AG08396 (cell line): Measurements from ENCODE around the gene C12orf54.
"Not testable (repeated sequence)": the region's sequence is repeated elsewhere in the genome, so short reads cannot be mapped to it uniquely, and the experiment has no call there.

ENCODE experiments used
- DNase-seq: peaks from one replicate; pipeline ENCODE4 v3.0.0; 2012; ENCODE audit warnings: low spot score, mixed read lengths

C12orf54 gene

GRCh38 chr12:48482198-48482597 lies at the start of gene C12orf54:
TSS of gene C12orf54 (plus strand) at chr12:48482498. CDS start at chr12:48483297, 799 bp downstream.
- DNase-seq = no peak

- not testable (repeated sequence) for DNase-seq
These were observed 48.3 kb upstream of the C12orf54 start for GRCh38 chr12:48434016-48434415.

- DNase-seq = no peak
These were observed 41.2 kb upstream of the C12orf54 start for GRCh38 chr12:48441069-48441468.

GRCh38 chr12:48442179-48442847 lies 40.0 kb upstream of the C12orf54 start:
- no peak for DNase-seq

- no peak for DNase-seq
These were observed 36.8 kb upstream of the C12orf54 start for GRCh38 chr12:48445538-48445937.

- DNase-seq = no peak
These were observed 36.0 kb upstream of the C12orf54 start for GRCh38 chr12:48446161-48446776.

- DNase-seq = no peak
These were observed 34.5 kb upstream of the C12orf54 start for GRCh38 chr12:48447755-48448154.

- DNase-seq = no peak
These were observed 30.9 kb upstream of the C12orf54 start for GRCh38 chr12:48451372-48451771.

GRCh38 chr12:48452961-48453360 lies 29.3 kb upstream of the C12orf54 start:
- not testable (repeated sequence) for DNase-seq

- DNase-seq = no peak
These were observed 27.6 kb upstream of the C12orf54 start for GRCh38 chr12:48454667-48455066.

GRCh38 chr12:48455116-48455515 lies 27.2 kb upstream of the C12orf54 start:
- DNase-seq = no peak

GRCh38 chr12:48459259-48459658 lies 23.0 kb upstream of the C12orf54 start:
- DNase-seq = no peak

- DNase-seq = not testable (repeated sequence)
These were observed 13.3 kb upstream of the C12orf54 start for GRCh38 chr12:48469027-48469426.

GRCh38 chr12:48472259-48472658 lies 10.0 kb upstream of the C12orf54 start, which contains the start of gene ANP32D:
TSS of gene ANP32D (plus strand) at chr12:48472559. CDS start at chr12:48472665, 106 bp downstream.
- DNase-seq = no peak

- DNase-seq = no peak
These were observed 9.2 kb upstream of the C12orf54 start for GRCh38 chr12:48473061-48473460.

- not testable (repeated sequence) for DNase-seq
These were observed 7.8 kb upstream of the C12orf54 start for GRCh38 chr12:48474497-48474896.

- no peak for DNase-seq
These were observed 632 bp downstream of the C12orf54 start for GRCh38 chr12:48482930-48483329.

- DNase-seq = no peak
These were observed 4.0 kb downstream of the C12orf54 start for GRCh38 chr12:48486261-48486660.

- DNase-seq = no peak
These were observed 4.4 kb downstream of the C12orf54 start for GRCh38 chr12:48486679-48487078.

GRCh38 chr12:48489012-48489411 lies 6.7 kb downstream of the C12orf54 start:
- DNase-seq = no peak

GRCh38 chr12:48489456-48489855 lies 7.2 kb downstream of the C12orf54 start:
- not testable (repeated sequence) for DNase-seq

- DNase-seq = not testable (repeated sequence)
These were observed 18.0 kb downstream of the C12orf54 start for GRCh38 chr12:48500281-48500680.

- not testable (repeated sequence) for DNase-seq
These were observed 24.5 kb downstream of the C12orf54 start for GRCh38 chr12:48506836-48507235.

GRCh38 chr12:48508987-48509386 lies 26.7 kb downstream of the C12orf54 start:
- DNase-seq = no peak
